Skeletal muscle cell (primary cell): ENCODE measurements around the gene GALNS.

Experiments
- DNase-seq: peaks from one replicate; pipeline ENCODE4 v3.0.0-alpha.2; 2010; ENCODE audit warnings: low read depth
- H3K4me3 ChIP-seq: 2 replicates; pipeline ENCODE4 v1.5.1; 2011; ENCODE audit warnings: low read depth, mild to moderate bottlenecking, control low read depth, low read length, moderate library complexity

The GALNS gene

DNA sequence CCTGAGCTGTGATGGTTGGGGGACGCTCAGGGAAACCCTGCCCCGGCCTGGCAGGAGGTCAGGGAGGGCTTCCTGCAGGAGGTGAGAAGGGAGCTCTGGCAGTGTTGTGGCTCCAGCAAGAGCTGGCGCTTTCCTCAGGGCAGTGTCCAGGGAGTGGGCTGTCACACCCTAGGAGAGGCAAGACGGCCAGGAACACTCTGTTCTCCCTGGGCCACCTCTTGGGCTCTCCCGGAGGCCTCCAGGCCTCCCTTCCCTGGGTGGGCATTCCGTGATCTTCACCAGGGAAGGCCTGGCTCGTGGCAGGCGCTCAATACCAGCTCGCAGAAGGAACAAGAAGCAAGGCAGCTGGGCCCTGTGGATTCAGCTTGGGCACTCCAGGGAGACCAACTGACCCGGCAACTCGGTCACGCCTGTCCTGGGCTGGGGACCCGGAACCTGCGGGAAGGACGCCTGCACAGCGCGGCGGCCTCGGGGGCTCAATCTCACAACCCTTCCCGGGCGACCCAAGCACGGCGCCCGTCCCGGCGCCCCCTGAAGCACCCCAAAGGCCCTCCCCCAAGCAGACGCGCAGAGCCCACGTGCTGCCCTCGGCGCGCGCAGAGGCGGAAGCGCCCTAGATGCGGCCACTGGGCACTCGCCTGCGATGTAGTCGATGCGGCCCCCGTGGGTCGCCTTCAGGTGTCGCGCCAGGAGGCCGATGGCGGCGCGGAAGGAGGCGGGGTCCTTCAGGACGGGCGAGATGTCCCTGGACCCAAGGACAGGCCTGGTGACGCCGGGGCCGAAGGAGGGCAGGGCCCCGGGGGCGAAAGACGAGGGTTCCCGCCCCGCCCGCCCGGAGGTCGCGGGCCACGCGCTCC lies 45.6 kb downstream of the GALNS start:
- peak; percentile 57 for DNase-seq

DNA sequence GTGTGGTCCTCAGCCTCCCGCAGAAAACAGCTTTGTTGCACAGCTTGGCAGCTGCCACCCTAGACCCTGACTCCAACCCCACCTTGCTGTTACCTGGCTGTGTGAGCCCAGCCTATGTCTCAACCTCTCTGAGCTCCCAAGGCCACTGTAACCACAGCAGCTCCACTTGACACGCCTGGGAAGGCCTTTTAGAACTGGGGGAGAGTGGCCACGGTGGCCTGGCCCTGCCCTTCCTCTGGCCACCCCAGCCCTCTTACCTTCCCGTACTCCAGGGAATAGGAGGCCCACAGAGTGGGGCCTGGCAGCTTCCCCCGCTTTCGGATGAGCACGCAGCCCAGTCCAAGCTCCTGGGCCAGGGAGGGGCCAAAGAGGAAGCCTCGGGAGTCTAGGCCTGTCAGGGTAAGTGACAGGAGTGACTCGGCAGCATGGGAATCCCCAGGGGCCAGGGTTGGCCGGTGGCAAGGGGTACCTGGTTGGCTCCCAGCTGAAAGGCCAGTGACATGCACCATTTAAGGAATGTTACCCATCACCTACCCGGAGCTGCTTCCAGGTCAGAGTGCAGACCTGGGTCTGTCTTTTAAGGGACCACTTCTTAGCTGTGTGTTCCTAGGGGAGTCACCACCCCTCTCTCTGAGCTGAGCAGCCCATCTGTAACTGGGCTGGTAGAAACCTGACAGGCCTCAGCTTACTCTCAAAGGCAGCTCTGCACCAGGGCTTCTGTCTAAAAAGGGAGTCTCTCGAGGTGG lies 46.4 kb downstream of the GALNS start:
- DNase-seq = no peak
- H3K4me3 ChIP-seq = peak overlapping the region; percentile 65

More for the DNA sequence above, 45.6 kb downstream of the GALNS start:
- peak overlapping the region; percentile 65 for H3K4me3 ChIP-seq

DNA sequence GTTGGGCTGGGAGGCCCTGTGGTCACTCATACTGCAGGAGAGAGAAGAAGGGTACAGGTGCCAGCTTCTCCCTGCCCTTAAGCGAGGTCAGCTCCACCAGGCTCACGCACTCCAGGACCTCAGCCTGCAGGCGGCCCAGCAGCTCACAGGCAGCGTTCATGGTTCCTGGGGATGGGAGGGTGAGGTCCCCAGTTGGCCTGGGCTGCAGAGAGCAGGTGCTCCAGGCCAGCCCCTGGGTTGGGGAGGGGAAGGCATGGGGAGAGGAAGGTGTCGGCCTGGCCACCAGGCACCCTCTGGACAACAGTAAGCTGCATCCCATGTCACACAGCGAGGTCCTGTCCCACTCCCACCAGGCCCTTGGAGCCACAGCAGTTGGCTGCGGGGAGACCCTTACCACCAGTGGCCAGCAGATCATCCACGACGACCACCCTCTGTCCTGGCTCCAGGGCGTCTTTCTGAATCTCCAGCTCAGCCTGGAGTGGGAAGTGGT lies 47.0 kb downstream of the GALNS start:
- DNase-seq = no peak
- no peak overlapping the region for H3K4me3 ChIP-seq

DNA sequence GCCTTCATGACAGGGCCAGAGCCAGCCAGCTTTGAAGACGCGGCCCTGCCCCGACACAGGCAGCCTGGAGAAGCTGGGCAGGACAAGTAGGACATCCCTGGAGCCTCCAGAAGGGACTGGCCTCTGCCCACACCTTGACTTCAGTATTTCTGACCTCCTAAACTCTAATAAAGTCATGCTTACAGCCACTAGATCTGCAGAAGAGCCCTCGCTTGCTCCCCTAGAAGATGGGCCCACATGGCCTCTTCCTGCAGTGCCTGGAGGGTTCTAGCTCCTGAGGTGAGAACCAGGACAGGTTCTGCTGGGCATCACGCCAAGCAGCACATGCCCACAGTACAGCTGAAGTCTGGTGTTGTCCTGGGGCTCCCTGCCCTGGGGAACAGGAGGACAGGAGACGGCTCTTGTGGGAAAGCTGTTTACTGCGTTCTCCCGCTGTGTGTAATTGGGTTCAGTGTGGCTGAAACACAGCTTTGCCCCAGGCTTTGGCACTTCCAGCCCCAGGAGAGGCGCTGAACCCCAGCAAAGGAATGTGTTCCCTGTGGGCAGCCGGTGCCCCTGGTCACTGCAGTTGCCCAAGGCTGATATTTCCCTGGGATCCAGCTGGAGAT lies 47.6 kb downstream of the GALNS start:
- no peak overlapping the region for H3K4me3 ChIP-seq
- no peak for DNase-seq

DNA sequence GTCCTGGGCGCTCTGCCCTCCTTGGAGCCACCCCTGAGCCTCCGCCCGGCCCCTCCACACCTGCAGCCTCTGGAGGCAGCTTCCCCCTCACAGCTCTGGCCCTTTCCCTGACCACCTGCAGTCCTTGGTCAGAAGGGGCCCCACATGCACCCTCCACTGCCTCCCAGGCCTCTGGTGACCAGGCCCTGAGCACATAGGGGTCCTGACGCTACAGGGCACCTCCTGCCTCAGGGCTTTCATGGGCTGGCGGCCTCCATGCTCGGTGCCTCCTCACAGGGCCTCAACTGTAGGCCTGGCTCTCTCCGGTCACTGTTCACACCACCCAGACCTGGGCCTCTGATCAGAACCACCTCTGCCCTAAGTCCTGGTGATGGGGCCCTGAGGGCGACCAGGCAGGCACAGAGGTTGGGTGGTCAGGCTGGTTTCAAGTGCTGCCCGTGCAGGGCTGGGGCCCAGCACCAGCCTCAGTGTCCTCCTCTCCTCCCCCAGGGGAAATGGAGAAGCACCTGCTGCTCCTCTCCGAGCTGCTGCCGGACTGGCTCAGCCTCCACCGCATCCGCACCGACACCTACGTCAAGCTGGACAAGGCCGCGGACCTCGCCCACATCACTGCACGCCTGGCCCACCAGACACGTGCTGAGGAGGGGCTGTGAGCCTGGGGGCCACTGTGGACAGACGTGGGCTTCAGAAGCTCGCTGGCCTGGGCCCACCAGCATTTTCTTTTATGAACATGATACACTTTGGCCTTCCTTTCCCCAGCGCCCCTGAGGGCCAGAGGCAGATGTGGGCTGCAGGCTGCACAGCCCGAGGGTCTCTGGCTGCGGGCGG lies 48.9 kb downstream of the GALNS start:
- no peak overlapping the region for H3K4me3 ChIP-seq
- no peak for DNase-seq

DNA sequence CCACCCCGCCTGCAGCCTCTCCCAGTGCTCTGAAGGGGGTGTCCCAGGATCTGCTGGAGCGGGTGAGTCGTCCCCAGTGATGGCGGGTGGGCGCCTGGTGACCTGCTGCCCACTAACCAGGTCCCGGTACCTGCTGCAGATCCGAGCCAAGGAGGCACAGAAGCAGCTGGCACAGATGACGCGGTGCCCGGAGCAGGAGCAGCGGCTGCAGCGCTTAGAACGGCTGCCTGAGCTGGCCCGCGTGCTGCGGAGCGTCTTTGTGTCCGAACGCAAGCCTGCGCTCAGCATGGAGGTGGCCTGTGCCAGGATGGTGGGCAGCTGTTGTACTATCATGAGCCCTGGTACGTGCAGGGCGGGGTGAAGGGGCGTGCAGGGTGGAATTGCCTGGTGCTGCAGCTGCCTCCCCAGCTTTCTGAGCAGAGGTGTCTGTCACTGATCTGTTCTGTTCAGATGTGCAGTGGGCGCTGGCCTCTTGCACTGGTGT lies 49.6 kb downstream of the GALNS start:
- H3K4me3 ChIP-seq = no peak overlapping the region
- DNase-seq = no peak

DNA sequence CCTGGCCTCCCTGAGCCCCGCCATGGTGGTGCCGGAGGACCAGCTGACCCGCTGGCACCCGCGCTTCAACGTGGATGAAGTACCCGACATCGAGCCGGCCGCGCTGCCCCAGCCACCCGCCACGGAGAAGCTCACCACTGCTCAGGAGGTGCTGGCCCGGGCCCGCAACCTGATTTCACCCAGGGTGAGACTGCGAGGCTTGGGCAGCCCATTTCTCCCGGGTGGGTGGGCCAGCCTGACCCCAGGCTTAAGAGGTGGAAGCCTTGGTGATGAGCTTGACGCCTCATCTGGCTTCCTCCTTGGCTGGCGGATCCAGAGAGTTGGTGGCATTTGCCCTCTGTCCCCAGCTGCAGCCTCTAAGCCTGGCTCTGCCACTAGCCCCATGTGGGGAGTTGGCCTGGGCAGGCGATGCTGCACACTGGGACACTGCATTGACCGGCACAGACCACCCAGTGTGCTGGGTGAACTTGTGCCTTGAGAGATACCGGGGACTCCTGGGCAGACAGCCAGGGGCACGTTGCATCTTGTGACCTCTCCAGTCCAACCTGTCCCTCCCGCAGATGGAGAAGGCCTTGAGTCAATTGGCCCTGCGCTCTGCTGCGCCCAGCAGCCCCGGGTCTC lies 50.1 kb downstream of the GALNS start:
- H3K4me3 ChIP-seq = no peak overlapping the region
- no peak for DNase-seq

DNA sequence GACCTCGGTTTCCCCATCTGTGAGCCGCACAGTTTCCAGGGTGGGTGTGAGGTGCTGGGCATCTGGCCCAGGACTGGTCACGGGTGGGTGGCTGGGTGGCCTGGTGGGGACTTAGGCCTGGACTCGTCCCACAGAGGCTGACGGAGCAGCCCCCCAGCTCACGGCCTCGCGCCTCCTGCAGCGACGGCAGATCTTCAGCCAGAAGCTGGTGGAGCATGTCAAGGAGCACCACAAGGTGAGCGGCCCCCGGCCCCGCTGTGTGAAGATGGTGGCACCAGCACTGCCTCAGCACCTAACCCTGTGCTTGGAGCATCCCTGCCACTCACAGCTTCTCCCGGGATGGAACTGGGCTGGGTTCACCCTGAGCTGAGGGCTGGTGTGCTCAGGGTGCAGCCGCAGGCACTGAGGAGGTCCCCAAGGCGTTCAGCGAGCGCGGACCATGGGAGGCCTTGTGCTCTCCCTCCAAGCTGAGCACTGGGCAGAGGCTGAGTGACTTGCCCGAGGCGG lies 50.8 kb downstream of the GALNS start:
- no peak for DNase-seq
- no peak overlapping the region for H3K4me3 ChIP-seq

DNA sequence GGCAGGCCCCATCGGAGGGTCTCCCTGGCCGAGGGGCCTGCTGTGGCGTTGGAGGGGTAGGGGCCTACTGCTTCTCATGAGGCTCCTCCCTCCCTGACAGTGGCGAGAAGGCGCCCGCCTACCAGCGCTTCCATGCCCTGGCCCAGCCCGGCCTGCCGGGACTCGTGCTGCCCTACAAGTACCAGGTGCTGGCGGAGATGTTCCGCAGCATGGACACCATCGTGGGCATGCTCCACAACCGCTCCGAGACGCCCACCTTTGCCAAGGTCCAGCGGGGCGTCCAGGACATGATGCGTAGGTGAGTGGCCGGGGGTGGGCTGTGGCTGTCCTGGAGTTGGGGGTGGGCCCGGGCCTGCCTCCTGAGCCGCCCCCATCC lies 51.4 kb downstream of the GALNS start:
- no peak overlapping the region for H3K4me3 ChIP-seq
- no peak for DNase-seq

DNA sequence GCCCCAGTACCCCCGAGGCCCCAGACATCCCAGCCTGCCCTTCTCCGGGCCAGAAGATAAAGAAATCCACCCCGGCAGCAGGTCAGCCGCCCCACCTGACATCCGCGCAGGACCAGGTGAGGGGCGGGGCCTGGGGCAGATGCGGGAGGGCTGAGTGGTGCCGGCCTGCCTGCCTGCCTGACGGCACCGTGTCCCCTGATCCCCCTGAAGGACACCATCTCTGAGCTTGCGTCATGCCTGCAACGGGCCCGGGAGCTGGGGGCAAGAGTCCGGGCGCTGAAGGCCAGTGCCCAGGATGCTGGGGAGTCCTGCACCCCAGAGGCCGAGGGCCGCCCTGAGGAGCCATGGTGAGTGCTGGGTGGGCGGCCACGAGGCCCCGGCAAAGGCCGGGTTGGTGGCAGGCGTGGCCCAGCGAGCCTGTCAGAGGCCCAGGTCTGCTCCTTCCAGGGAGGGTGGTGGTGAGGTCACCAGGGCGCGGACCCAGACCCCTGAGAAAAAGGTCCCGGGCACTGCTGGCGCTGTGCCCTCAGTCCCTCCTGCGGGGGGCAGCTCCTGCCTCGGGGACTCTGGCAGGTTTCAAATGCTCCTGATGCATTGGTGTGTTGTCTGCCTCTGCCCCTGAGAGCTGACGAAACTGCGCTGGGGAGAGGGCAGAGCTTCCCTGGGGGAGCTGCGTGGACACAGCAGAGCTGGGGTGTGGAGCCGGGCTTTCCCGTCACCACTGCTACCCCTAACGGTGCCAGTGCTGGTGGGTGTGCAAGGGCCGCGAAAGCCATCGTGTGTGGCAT lies 52.0 kb downstream of the GALNS start:
- no peak for DNase-seq
- H3K4me3 ChIP-seq = peak overlapping the region; percentile 72

DNA sequence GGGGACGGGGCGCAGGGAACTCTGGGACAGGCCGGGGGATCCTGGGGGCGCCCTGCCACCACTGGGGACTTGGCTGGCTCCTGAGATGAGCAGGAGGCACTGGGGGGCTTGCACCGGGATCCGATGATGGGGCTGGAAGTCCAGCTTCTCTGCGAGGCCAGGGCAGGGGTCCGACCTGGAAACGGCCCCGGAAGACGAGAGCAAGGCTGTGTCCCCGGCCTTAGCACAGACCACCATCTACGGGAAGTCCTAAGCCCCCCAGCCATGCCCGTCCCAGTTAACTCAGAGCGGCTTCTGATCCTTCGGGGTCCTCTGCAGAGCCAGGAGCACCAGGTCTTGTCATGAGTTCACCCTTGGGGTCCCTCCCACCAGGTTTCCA lies 52.6 kb downstream of the GALNS start:
- no peak for DNase-seq
- peak overlapping the region; percentile 72 for H3K4me3 ChIP-seq

DNA sequence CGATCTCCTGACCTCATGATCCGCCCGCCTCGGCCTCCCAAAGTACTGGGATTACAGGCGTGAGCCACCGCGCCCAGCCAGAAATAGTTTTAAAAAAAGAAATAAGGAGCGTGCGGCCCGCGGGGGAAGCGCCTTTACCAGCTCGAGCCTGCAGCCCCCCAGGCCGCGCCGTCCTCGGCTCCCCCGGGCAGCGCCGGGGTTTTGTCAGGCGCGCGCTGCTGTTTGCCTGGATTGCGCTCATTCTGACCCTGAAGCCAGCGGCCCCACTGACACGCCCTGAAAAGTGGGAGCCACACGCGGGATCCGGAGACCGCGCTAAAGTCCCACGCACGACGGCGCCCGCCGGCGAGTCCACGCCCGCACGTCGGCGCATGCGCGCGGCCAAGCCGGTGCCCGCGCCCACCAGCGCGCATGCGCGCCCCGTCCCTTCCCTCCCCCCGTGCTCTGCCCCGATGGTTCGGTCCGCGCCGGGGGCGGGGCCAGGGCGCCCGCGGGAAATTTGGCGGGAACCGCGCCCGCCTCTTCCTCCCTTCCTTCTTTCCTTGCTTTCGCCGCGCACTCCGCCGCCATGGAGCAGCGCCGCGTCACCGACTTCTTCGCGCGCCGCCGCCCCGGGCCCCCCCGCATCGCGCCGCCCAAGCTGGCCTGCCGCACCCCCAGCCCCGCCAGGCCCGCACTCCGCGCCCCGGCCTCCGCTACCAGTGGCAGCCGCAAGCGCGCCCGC lies 53.3 kb downstream of the GALNS start, which contains the start of gene CDT1:
Gene CDT1, plus strand, starts transcription at position 526 of the 724 bp plus-strand sequence. Its CDS starts 43 bp downstream, at position 569.
- peak within 1 kb of the TSS; percentile 72 for H3K4me3 ChIP-seq
- no peak for DNase-seq

DNA sequence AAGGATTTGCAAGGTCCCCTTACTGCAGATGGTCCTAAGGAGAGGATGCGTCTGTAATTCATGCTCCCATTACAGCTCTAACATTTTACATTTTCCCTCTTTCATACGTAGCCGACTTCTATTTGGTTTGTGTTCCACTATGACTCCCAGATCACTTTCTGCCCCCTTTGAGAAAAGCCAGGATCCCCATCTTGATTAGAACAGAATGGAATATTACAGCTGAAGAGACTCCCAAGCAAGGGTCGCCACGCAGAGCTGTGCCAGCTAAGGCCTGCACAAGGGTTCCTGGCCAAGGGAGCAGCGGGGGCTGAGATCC lies 56.5 kb downstream of the GALNS start:
- H3K4me3 ChIP-seq = no peak overlapping the region
- DNase-seq = no peak

DNA sequence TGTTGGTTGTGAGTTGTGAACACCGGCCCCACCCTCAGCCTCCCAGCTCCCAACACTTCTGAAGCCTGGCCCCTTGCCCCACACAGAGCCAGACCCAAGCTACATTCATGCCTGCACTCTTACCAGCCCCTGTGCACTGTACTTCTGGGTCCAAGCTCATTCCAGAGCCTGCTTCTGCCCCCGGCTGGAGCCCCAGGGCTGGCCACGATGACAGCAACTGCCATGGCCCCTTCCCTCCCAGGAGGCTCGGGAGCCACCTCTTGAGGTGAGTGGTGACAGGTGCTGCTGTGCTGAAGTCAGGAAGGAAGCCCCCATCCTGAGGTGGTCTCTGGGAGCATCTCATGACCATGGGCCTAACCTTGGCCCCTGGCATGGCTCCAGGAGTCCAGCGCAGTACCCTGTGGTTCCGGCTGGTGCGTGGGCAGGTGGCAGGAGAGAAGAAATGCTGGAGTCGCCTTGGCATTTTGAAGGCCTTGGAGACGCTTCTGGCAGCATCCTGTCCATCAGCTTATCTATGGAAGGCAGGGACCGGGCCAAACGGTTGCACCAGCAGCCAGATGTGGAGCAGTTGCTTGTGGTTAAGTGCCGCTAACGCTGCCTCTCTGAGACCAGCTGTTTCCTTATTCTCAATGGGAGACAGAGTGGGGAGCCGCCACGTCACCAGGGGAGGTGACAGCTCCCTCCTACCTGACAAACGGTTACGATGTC lies 57.0 kb downstream of the GALNS start:
- no peak overlapping the region for H3K4me3 ChIP-seq
- no peak for DNase-seq

DNA sequence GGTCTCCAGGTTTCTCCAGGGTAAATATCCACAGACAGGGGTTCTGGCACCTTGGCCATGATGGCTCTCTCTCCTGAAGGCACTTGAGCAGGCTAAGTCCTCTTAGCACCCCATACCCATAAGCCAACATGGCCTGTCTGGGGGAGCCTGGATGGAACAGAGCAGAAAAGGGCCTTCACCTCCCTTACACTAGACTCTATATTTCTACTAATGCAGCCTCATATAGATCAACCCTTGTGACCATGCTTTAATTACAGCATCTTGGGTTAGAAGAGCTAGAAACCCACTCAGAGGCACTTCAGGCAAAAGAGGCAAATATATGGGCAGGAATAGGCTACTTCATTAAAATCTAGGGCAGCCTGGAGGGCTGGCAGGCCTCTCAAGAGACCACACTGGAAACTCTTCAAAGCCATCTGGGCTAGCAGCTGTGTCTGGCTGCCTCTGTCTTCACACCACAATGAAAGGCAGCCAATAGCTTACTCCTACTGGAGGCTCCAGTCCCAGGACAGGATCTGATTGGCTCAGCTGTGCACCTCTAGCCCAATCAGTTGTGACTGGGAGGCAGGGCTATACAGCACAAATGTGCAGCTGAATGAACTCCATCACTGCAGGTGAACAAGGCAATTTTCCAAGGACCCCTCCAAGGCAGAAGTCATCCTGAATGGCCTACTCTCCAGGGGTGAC lies 57.8 kb downstream of the GALNS start:
- no peak overlapping the region for H3K4me3 ChIP-seq

DNA sequence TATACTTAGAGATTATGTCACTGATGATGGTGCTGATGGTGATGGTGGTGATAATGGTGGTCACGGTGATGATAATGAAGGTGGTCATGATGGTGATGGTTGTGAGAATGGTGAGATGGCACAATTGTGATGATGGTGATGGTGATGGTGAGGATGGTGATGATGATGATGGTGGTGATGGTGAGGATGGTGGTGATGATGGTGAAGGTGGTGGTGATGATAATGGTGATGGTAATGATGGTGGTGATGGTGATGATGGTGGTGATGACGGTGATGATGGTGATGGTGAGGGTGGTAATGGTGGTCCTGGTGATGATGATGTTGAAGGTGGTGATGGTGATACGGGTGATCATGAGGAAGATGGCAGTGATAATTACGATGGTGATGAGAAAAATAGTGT lies 58.7 kb downstream of the GALNS start:
- no peak for DNase-seq
- H3K4me3 ChIP-seq = no peak overlapping the region

More for the DNA sequence above, 57.8 kb downstream of the GALNS start:
- DNase-seq = no peak
